Measurements from ENCODE around the gene TTC12. TPM values are rescaled to one million over a fixed set of nuclear protein-coding genes. Genes with fewer than 3 reads are reported as not detected.
A peak's percentile ranks its signal among the peaks of the same experiment; 100 is the strongest.

Gene TTC12
- polyA plus RNA-seq, 1 of the 3 experiments (the other 2 are of a cell fraction), result 15.1 TPM

DNA sequence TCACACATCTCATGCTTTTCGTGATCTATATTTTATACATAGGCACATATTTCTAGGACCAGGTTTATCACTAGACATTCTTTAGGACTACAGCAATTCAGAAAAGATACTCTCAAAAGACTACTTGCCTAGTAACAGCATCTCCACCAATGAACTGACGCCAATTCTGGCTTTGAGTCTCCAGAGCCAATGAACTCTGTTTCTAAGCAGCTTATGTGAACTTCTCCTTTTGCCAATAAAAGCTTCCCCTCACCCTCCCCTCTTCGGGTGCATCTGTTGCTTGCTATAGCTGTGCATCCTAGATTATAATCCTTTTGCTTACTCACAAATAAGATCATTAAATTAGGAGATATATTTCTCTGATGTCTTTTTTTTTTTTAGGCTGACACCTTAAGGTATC, 61.8 kb downstream of the TTC12 start:
- H3K36me3 ChIP-seq (replicated peaks in 1 of 2; ENCODE audit: control insufficient read depth in 1 of 2, insufficient read depth in 2 of 2, low read length in 1 of 2), result no peaks in the 10 kb centered on the region
- no peak overlapping the region for H3K4me2 ChIP-seq
- TF ChIP-seq TEAD4 (IDR thresholded peaks at IDR 0.05; ENCODE audit: borderline replicate concordance, insufficient read depth) (no peak), SMC3 (IDR thresholded peaks at IDR 0.05; ENCODE audit: low read depth, low read length) (no peak), FOXJ3 (CRISPR knock-in tag; IDR thresholded peaks at IDR 0.05) (no peak), ELF1 (IDR thresholded peaks at IDR 0.05) (no peak), JUND (IDR thresholded peaks at IDR 0.05) (no peak), MXI1 (IDR thresholded peaks at IDR 0.05; ENCODE audit: low read depth, low read length) (no peak), SIN3A (IDR thresholded peaks at IDR 0.05; ENCODE audit: borderline replicate concordance, low read depth, low read length) (no peak), TCF12 (IDR thresholded peaks at IDR 0.05) (no peak), FOXM1 (IDR thresholded peaks at IDR 0.05; ENCODE audit: low read depth) (no peak), GABPA (IDR thresholded peaks at IDR 0.05; ENCODE audit: low read depth) (no peak), GATA2 (CRISPR knock-in tag; IDR thresholded peaks at IDR 0.05) (no peak), CHD2 (IDR thresholded peaks at IDR 0.05; ENCODE audit: low read length, partially characterized antibody) (no peak), RXRA (IDR thresholded peaks at IDR 0.05; ENCODE audit: borderline replicate concordance, low read depth) (no peak), REST (IDR thresholded peaks at IDR 0.05; ENCODE audit: low read depth, low read length) (no peak)
- no peaks in the 10 kb centered on the region for H4K20me1 ChIP-seq (ENCODE audit: insufficient read depth)
- H3F3A ChIP-seq (replicated peaks; ENCODE audit: insufficient read depth), result no peaks in the 10 kb centered on the region
- no peak overlapping the region for H3K9ac ChIP-seq
- H3K27ac ChIP-seq (ENCODE audit: low read depth in 2 of 2, low read length in 1 of 2), result no peak overlapping the region
- no peak overlapping the region for H2AFZ ChIP-seq (ENCODE audit: low read depth)
- no peak for DNase-seq
- ChIA-PET POLR2A (interaction anchor here (0.7 kb wide), 1 partner anchor 1610 kb away, joined by 4 read pairs; the partner anchor contains the start of gene PPP2R1B), CTCF (interaction anchor here (1.4 kb wide), 1 partner anchor 156 kb away, joined by 3 read pairs; no protein-coding TSS in a partner anchor)
- no peaks in the 10 kb centered on the region for H3K27me3 ChIP-seq (ENCODE audit: insufficient read depth)
- H3K9me2 ChIP-seq, result no peaks in the 10 kb centered on the region
- H3K79me2 ChIP-seq (ENCODE audit: insufficient read depth), result no peaks in the 10 kb centered on the region
- WGBS (ENCODE audit: low lambda C conversion rate), result 67% methylated on average over 3 of the region's 3 CpGs
- H3K4me1 ChIP-seq (ENCODE audit: control insufficient read depth in 1 of 2, insufficient read depth in 2 of 2, low read depth in 1 of 2, low read length in 1 of 2), result peaks cover 0 to 8% of the 10 kb centered on the region in 2 experiments; a peak in 2 of 4 replicates
- no peaks in the 10 kb centered on the region for H3K9me3 ChIP-seq
- H3K4me3 ChIP-seq (ENCODE audit: low read depth in 2 of 2, low read length in 1 of 2), result no peak overlapping the region

DNA sequence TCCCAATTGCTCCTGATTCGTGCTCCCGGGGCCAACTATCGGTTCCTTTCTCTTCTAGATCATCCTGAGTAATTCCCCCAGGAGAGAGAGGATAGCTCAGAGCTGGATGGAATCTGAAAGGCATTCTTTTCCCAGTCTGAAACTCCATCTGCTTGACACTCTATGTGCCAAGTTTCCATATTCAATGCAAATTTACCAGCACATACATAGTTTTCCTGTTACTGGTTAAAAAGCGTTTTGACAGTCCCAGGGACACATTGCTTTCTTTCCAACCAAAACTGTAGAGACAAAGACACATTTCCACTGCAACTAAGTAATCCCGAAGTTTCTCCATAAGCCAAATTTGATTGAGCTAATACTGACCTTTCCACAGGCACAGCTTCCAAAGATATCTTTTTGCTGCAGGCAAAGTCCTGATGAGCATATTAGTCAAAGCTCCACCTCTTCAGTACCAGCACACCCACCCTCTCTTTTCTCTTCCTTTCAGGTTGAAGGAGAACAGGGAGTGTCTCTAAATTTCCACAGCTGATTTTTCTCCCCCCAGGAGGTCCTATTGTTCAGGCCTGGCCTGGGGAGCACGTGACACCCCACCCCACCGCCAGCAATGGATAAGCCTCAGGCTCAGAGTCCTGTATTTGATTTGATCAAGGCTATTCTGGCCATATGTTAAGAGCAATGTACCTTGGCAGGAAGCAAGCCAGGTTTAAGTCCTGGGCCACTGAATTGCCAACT, 63.5 kb downstream of the TTC12 start:
- DNase-seq, result peak; percentile 29
- no peaks in the 10 kb centered on the region for H4K20me1 ChIP-seq (ENCODE audit: insufficient read depth)
- POLR2A ChIA-PET, result no interaction called here
- no peaks in the 10 kb centered on the region for H3K27me3 ChIP-seq (ENCODE audit: insufficient read depth)
- peaks cover 0 to 8% of the 10 kb centered on the region in 2 experiments; a peak in 2 of 4 replicates for H3K4me1 ChIP-seq (ENCODE audit: control insufficient read depth in 1 of 2, insufficient read depth in 2 of 2, low read depth in 1 of 2, low read length in 1 of 2)
- H3K4me2 ChIP-seq, result no peak overlapping the region
- CTCF ChIA-PET, result interaction anchor here (1.4 to 2.3 kb wide), 2 partner anchors 10 to 154 kb away, joined by 3 to 8 read pairs; no protein-coding TSS in a partner anchor
- H3K9ac ChIP-seq, result no peak overlapping the region
- H3K27ac ChIP-seq (ENCODE audit: low read depth in 2 of 2, low read length in 1 of 2), result no peak overlapping the region
- H3K9me3 ChIP-seq, result no peaks in the 10 kb centered on the region
- no peak overlapping the region for H3K4me3 ChIP-seq (ENCODE audit: low read depth in 2 of 2, low read length in 1 of 2)
- H3K79me2 ChIP-seq (ENCODE audit: insufficient read depth), result no peaks in the 10 kb centered on the region
- 49% methylated on average over 6 of the region's 7 CpGs for WGBS (ENCODE audit: low lambda C conversion rate)
- no peaks in the 10 kb centered on the region for H3F3A ChIP-seq (replicated peaks; ENCODE audit: insufficient read depth)
- no peak overlapping the region for H2AFZ ChIP-seq (ENCODE audit: low read depth)
- no peaks in the 10 kb centered on the region for H3K36me3 ChIP-seq (replicated peaks in 1 of 2; ENCODE audit: control insufficient read depth in 1 of 2, insufficient read depth in 2 of 2, low read length in 1 of 2)
- no peaks in the 10 kb centered on the region for H3K9me2 ChIP-seq
- TF ChIP-seq ELF1 (IDR thresholded peaks at IDR 0.05) (no peak), RFX5 (IDR thresholded peaks at IDR 0.05; ENCODE audit: low read length) (no peak), SMC3 (IDR thresholded peaks at IDR 0.05; ENCODE audit: low read depth, low read length) (no peak), RXRA (IDR thresholded peaks at IDR 0.05; ENCODE audit: borderline replicate concordance, low read depth) (no peak), MXI1 (IDR thresholded peaks at IDR 0.05; ENCODE audit: low read depth, low read length) (no peak), NRF1 (IDR thresholded peaks at IDR 0.05; ENCODE audit: low read depth, low read length) (no peak), USF2 (IDR thresholded peaks at IDR 0.05; ENCODE audit: borderline replicate concordance, low read depth, low read length) (no peak), TCF12 (IDR thresholded peaks at IDR 0.05) (no peak), JUND (IDR thresholded peaks at IDR 0.05) (no peak), RCOR1 (IDR thresholded peaks at IDR 0.05; ENCODE audit: low read length) (no peak)
- TF ChIP-seq, protein P1, sequence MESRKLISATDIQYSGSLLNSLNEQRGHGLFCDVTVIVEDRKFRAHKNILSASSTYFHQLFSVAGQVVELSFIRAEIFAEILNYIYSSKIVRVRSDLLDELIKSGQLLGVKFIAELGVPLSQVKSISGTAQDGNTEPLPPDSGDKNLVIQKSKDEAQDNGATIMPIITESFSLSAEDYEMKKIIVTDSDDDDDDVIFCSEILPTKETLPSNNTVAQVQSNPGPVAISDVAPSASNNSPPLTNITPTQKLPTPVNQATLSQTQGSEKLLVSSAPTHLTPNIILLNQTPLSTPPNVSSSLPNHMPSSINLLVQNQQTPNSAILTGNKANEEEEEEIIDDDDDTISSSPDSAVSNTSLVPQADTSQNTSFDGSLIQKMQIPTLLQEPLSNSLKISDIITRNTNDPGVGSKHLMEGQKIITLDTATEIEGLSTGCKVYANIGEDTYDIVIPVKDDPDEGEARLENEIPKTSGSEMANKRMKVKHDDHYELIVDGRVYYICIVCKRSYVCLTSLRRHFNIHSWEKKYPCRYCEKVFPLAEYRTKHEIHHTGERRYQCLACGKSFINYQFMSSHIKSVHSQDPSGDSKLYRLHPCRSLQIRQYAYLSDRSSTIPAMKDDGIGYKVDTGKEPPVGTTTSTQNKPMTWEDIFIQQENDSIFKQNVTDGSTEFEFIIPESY (IDR thresholded peaks at IDR 0.05; ENCODE audit: borderline replicate concordance, low read depth), result no peak
